Common myeloid progenitor, CD34-positive (primary cell): ENCODE measurements around the gene CDK15.
A peak's percentile ranks its signal among the peaks of the same experiment; 100 is the strongest.

Source experiments
- CTCF ChIA-PET: fragments of 350-600 bp; sonication (Branson Sonifier 250); formaldehyde crosslinking; loops from one replicate; lab custom pipeline; 2021; ENCODE audit warnings: antibody characterized with exemption; lab: Charles Lee
- POLR2A ChIA-PET: fragments of 350-600 bp; sonication (Branson Sonifier 250); formaldehyde crosslinking; loops from one replicate; lab custom pipeline; 2021; ENCODE audit warnings: antibody characterized with exemption; lab: Charles Lee
- DNase-seq, 3 donors: peaks; one replicate each; pipeline versions ENCODE4 v3.0.0 to v3.0.0-alpha.2; 2013
- H3K27ac ChIP-seq, 2 experiments: 1 replicate in 1 of 2; 2 replicates in 1 of 2; pipeline ENCODE4 v1.7.0; 2013; ENCODE audit warnings: inconsistent platforms in 2 of 2, low read length in 2 of 2, mild to moderate bottlenecking in 2 of 2, low read depth in 1 of 2, moderate library complexity in 1 of 2; ENCODE audit not compliant: severe bottlenecking in 2 of 2, insufficient read depth in 1 of 2, poor library complexity in 1 of 2
- H3K27me3 ChIP-seq, 5 experiments: replicated peaks in 2 of 5; 1 replicate in 3 of 5; 2 replicates in 2 of 5; pipeline versions ENCODE4 v1.6.1 to v1.7.0; 2013; ENCODE audit warnings: low read length in 4 of 5, mild to moderate bottlenecking in 2 of 5, moderate library complexity in 2 of 5, inconsistent platforms in 1 of 5; ENCODE audit not compliant: insufficient read depth in 5 of 5, control insufficient read depth in 4 of 5
- H3K36me3 ChIP-seq, 4 experiments: 1 replicate in 2 of 4; 2 replicates in 2 of 4; pipeline versions ENCODE4 v1.6.1 to v1.7.0; 2013; ENCODE audit warnings: low read length in 3 of 4, control low read depth in 1 of 4, mild to moderate bottlenecking in 1 of 4; ENCODE audit not compliant: control insufficient read depth in 4 of 4, insufficient read depth in 4 of 4
- H3K4me1 ChIP-seq, 4 experiments: 1 replicate in 3 of 4; 2 replicates in 1 of 4; pipeline versions ENCODE4 v1.6.1 to v1.7.1; 2013; ENCODE audit warnings: low read length in 3 of 4, mild to moderate bottlenecking in 3 of 4, control low read depth in 1 of 4, inconsistent platforms in 1 of 4, moderate library complexity in 1 of 4; ENCODE audit not compliant: control insufficient read depth in 4 of 4, insufficient read depth in 4 of 4; ENCODE audit errors: control extremely low read depth in 1 of 4
- H3K4me3 ChIP-seq, 7 experiments: 1 replicate in 4 of 7; 2 replicates in 3 of 7; pipeline versions ENCODE4 v1.5.1 to v1.7.0; 2013; ENCODE audit warnings: mild to moderate bottlenecking in 7 of 7, low read length in 6 of 7, moderate library complexity in 6 of 7, inconsistent platforms in 2 of 7, low read depth in 2 of 7, control low read depth in 1 of 7; ENCODE audit not compliant: insufficient read depth in 4 of 7, control insufficient read depth in 1 of 7; ENCODE audit errors: extremely low read depth in 1 of 7
- H3K9me3 ChIP-seq, 5 experiments: 1 replicate in 4 of 5; 2 replicates in 1 of 5; pipeline versions ENCODE4 v1.6.1 to v1.7.1; 2013; ENCODE audit warnings: low read length in 4 of 5, mild to moderate bottlenecking in 2 of 5, inconsistent platforms in 1 of 5, low read depth in 1 of 5, moderate library complexity in 1 of 5; ENCODE audit not compliant: control insufficient read depth in 4 of 5, insufficient read depth in 2 of 5; ENCODE audit errors: control extremely low read depth in 1 of 5
- WGBS: methylation state at CpG from one replicate; pipeline ENCODE4 v1.1.5; 2013; ENCODE audit not compliant: insufficient coverage; 5-methylcytosine and 5-hydroxymethylcytosine counted together

Gene CDK15

DNA sequence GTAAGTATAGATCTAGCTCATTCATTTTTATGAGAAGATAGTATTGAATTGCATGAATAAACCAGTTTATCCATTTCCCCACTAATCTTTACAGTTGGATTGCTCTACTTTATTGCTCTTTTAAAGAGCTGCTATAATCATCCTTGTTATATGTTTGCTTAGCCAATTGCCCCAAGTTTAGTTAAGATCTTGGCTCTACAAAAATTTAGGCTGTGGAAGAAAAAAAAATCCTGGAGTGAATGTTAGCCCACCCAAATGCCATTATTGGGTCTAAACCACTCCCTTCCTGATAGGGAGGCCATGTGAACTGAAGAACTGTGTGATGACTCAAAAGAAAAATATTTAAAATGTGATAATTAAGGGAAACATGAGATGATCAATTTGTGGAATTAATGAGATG, 28.5 kb upstream of the CDK15 start:
- POLR2A ChIA-PET = no interaction called here
- H3K4me1 ChIP-seq = peaks cover 7 to 87% (median 47%) of the 10 kb centered on the region in 4 experiments
- H3K9me3 ChIP-seq = no peaks in the 10 kb centered on the region
- H3K27ac ChIP-seq = peak overlapping the region in 1 of 2 experiments; percentile 66
- H3K36me3 ChIP-seq = peaks cover 0 to 10% (median 0%) of the 10 kb centered on the region in 4 experiments
- H3K27me3 ChIP-seq = no peaks in the 10 kb centered on the region
- DNase-seq = no peak
- peak overlapping the region in 3 of 7 experiments; percentile 24 to 95 (median 94) for H3K4me3 ChIP-seq
- CTCF ChIA-PET = interaction anchor here (1.7 to 3.1 kb wide), 3 partner anchors 9 to 14 kb away, joined by 5 to 10 read pairs (median 5); no protein-coding TSS in a partner anchor

DNA sequence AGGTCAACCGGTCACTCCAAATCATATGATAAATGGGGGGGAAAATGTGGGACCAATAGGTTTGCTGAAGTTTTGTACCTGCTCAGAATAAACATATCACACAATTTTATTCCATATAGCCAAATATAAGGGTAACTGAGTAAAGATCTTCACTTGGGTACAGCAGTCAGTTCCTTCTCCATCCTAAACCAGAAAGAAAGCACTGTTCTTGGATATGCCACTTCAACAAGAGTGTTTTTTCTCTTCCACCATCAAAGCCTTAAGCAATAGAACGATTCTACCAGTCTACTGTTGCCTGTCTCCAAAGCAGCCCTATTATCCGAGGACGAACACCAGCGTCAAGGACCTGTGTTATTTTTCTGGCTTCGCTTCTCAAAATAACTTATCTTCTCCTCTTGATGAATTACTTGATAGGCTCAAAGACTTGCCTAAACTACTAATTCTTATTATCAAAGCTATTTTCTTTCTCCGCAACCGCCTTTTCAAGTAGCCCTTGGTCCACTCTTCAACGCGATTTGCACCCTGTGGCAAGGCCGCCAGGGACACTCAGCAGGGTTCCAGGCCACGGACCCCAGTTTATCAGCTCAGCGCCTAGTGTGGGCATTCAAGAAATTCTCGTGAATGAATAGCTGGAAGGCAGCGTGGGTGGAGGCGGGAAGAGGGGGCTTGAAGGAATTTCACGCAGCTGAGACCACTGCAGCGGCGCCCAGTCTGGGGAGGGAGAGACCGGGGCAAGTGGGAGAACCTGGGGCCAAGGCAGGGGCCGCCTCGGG, 26.2 kb upstream of the CDK15 start:
- H3K4me3 ChIP-seq = peak overlapping the region; percentile 82 to 99 (median 91)
- H3K27me3 ChIP-seq = no peaks in the 10 kb centered on the region
- CTCF ChIA-PET = interaction anchor here (0.7 to 3.1 kb wide), 7 partner anchors 8 to 399 kb away, joined by 3 to 10 read pairs (median 3); no protein-coding TSS in a partner anchor
- H3K27ac ChIP-seq = peak overlapping the region; percentile 85 to 92
- WGBS = 0% methylated on average over 16 of the region's 22 CpGs
- POLR2A ChIA-PET = interaction anchor here (0.6 kb wide), 2 partner anchors 14 to 24 kb away, joined by 5 to 6 read pairs; no protein-coding TSS in a partner anchor
- peak; percentile 31 to 58 (median 39) for DNase-seq
- peaks cover 7 to 75% (median 51%) of the 10 kb centered on the region in 4 experiments for H3K4me1 ChIP-seq
- H3K36me3 ChIP-seq = peaks cover 0 to 2% (median 0%) of the 10 kb centered on the region in 4 experiments
- H3K9me3 ChIP-seq = no peaks in the 10 kb centered on the region

DNA sequence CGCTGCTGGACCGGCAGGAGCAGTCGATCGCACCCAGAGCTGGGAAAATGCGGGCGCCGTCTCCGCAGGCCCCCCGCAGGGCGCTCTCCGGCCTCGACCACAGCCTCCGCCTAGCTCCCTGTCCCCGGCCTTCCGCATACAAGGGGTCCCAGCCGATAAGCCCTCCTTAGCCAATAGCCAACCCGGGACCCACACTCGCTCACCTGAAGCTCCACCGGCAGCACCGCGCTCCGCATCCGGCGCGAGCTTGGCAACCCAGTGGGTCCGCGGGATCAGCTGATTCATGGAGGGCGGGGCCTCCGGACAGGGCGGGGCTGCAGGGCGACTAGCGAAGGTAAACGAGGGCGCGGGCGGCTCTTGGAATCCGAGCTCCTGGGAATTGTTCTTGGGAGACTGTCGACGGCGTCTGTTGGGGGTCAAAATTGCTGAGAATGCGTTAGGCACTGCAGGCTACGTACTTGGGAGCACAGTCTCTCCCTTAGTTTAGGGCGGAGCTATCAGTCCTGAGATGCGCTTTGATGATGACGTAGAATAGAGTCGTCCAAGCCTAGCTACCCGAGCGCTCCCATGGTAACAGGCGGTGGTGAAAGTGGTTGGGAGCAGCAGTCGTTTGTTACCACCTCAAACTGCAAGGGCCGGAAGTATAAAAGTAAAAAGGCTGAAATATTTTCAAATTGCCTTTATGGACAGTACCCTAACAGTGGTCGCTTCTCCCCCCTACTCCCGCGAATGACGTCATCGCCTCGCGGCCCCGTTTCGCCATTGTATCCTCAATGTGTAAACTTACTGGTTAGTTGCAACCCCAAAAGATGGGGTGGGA, 25.5 kb upstream of the CDK15 start, which contains the start of gene ALS2:
Gene ALS2 (minus strand): TSS at position 260 of the 820 bp plus-strand sequence. CDS start 12,048 bp downstream, outside the sequence.
- ChIA-PET CTCF (interaction anchor here (0.7 to 1.8 kb wide), 6 partner anchors 9 to 398 kb away, joined by 3 to 6 read pairs (median 3); no protein-coding TSS in a partner anchor), POLR2A (interaction anchor here (0.6 kb wide), 3 partner anchors 13 to 410 kb away, joined by 4 to 6 read pairs (median 5); no protein-coding TSS in a partner anchor)
- Histone ChIP-seq H3K36me3 (no peaks in the 10 kb centered on the region), H3K4me3 (peak within 1 kb of the TSS; percentile 82 to 99 (median 91)), H3K27ac (peak within 1 kb of the TSS; percentile 85 to 92), H3K4me1 (peaks cover 7 to 75% (median 51%) of the 10 kb centered on the region in 4 experiments), H3K9me3 (no peaks in the 10 kb centered on the region), H3K27me3 (no peaks in the 10 kb centered on the region)
- DNase-seq = peak; percentile 95 to 98 (median 97)
- WGBS = under 1% methylated on average over 50 of the region's 60 CpGs

DNA sequence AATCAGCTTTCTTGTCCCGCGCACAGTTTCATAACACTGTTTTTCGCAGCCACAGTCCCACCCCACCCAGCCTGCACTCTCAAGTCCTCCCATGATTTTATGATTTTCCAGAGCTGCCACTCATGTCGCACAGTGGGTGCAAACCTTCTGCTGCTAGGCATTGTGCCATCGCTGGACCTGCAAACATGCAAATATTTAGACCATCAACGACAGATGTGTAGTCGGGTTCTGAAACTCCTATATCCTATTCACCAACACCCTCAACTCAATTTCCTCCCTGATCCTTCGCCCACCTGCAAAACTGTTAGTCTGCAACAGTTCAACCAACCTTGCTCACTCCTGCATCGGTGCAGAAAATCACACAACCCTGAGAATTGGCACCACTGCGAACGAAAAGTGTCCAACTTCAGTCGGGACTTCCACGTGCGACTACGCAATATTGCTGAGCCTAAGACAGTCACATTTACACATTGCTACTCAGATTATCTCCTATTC, 24.7 kb upstream of the CDK15 start:
- peaks cover 10 to 75% (median 51%) of the 10 kb centered on the region in 4 experiments for H3K4me1 ChIP-seq
- 2% methylated on average over 13 of the region's 15 CpGs for WGBS
- ChIA-PET POLR2A (interaction anchor here (0.6 kb wide), 2 partner anchors 146 to 410 kb away, joined by 4 to 12 read pairs; no protein-coding TSS in a partner anchor), CTCF (interaction anchor here (1.1 to 1.8 kb wide), 2 partner anchors 10 to 38 kb away, joined by 3 to 6 read pairs; no protein-coding TSS in a partner anchor)
- peak in 2 of 3 donors; percentile 36 to 47 for DNase-seq
- H3K4me3 ChIP-seq = peak overlapping the region; percentile 82 to 99 (median 91)
- no peaks in the 10 kb centered on the region for H3K36me3 ChIP-seq
- no peaks in the 10 kb centered on the region for H3K9me3 ChIP-seq
- peak overlapping the region; percentile 85 to 92 for H3K27ac ChIP-seq
- H3K27me3 ChIP-seq = no peaks in the 10 kb centered on the region

DNA sequence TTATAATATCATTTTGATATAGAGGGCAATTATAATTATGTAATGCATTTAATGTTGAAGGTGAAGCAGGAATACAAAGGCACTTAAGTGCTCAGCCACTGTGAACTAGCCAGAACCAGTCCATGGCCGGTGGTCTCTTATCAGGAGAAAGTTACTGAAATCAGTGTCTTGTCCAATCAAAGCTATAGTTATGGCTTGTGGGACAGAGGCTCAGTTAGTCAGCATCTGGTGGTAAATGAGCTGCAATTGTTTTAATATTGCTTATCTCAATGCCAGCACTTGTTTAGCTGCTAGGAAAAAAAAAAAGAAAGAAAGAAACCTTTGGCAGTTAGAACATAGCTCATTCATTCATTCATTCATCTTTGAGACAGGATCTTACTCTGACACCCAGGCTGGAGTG, 21.8 kb upstream of the CDK15 start:
- Histone ChIP-seq H3K27ac (peak overlapping the region in 1 of 2 experiments; percentile 22), H3K4me1 (peaks cover 12 to 64% (median 53%) of the 10 kb centered on the region in 4 experiments), H3K4me3 (peak overlapping the region in 1 of 7 experiments; percentile 1), H3K9me3 (no peaks in the 10 kb centered on the region), H3K36me3 (no peaks in the 10 kb centered on the region), H3K27me3 (no peaks in the 10 kb centered on the region)
- ChIA-PET CTCF (interaction anchor here (1.6 to 3.3 kb wide), 2 partner anchors 10 to 93 kb away, joined by 3 to 15 read pairs; no protein-coding TSS in a partner anchor), POLR2A (no interaction called here)
- peak; percentile 34 to 78 (median 69) for DNase-seq
- 57% methylated on average over 1 of the region's 1 CpG for WGBS

DNA sequence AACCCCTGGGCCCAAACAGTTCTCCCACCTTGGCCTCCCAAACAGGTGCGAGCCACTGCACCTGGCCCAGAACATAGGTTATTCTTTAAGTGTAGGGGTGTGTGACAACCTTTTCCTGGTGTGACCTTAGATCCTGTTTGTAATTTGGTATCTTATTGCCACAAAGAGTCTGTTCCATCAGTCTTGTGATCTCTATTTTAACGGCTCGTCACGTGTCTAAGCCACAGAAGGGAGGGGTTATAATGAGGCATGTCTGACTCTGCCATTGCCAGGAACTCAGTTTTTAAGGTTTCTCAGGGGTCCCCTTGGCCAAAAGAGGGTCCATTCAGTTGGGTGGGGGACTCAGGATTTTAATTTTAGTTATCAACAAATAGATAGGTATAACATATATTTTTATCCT, 21.2 kb upstream of the CDK15 start:
- H3K27me3 ChIP-seq = no peaks in the 10 kb centered on the region
- H3K4me1 ChIP-seq = peaks cover 6 to 59% (median 47%) of the 10 kb centered on the region in 4 experiments
- POLR2A ChIA-PET = no interaction called here
- 8% methylated on average over 4 of the region's 4 CpGs for WGBS
- CTCF ChIA-PET = interaction anchor here (1.0 to 3.3 kb wide), 4 partner anchors 10 to 93 kb away, joined by 3 to 15 read pairs (median 4); no protein-coding TSS in a partner anchor
- peak; percentile 36 to 77 (median 62) for DNase-seq
- H3K9me3 ChIP-seq = no peaks in the 10 kb centered on the region
- peak overlapping the region in 1 of 2 experiments; percentile 22 for H3K27ac ChIP-seq
- H3K36me3 ChIP-seq = no peaks in the 10 kb centered on the region
- peak overlapping the region in 2 of 7 experiments; percentile 4 for H3K4me3 ChIP-seq
